Liver (tissue), 3 donors: ENCODE data around the gene IL12RB1.

ENCODE experiments used
- JUND ChIP-seq, 2 donors: IDR thresholded peaks; 2 replicates each; pipeline ENCODE4 v1.6.1; 2016; ENCODE audit warnings: antibody characterized with exemption in 2 of 2
- NR2F2 ChIP-seq: IDR thresholded peaks from 2 replicates; pipeline ENCODE4 v1.6.1; 2016; ENCODE audit warnings: antibody characterized with exemption
- RAD21 ChIP-seq, 2 donors: IDR thresholded peaks; 2 replicates each; pipeline ENCODE4 v1.6.1; 2016; ENCODE audit warnings: antibody characterized with exemption in 2 of 2, mild to moderate bottlenecking in 2 of 2
- TAF1 ChIP-seq: conservative IDR thresholded peaks from 2 replicates; pipeline ENCODE4 v1.6.1; 2016; ENCODE audit warnings: antibody characterized with exemption, mild to moderate bottlenecking
- YY1 ChIP-seq: IDR thresholded peaks from 2 replicates; pipeline ENCODE4 v1.6.1; 2016; ENCODE audit warnings: antibody characterized with exemption, mild to moderate bottlenecking
- TF ChIP-seq, protein P1 (sequence below): fragments of 150-350 bp; IDR thresholded peaks from 2 replicates; pipeline ENCODE4 v1.5.1; 2017; ENCODE audit warnings: improper control_type of control experiment, low read depth, low read length; ENCODE audit not compliant: missing input control
- TF ChIP-seq, protein P2 (sequence below): IDR thresholded peaks from 2 replicates; pipeline ENCODE4 v1.6.1; 2016; ENCODE audit warnings: antibody characterized with exemption, mild to moderate bottlenecking
- TF ChIP-seq, protein P3 (sequence below): IDR thresholded peaks from 2 replicates; pipeline ENCODE4 v1.6.1; 2016; ENCODE audit warnings: antibody characterized with exemption
- donor health status: healthy.
- donor health status: healthy.

DNA sequence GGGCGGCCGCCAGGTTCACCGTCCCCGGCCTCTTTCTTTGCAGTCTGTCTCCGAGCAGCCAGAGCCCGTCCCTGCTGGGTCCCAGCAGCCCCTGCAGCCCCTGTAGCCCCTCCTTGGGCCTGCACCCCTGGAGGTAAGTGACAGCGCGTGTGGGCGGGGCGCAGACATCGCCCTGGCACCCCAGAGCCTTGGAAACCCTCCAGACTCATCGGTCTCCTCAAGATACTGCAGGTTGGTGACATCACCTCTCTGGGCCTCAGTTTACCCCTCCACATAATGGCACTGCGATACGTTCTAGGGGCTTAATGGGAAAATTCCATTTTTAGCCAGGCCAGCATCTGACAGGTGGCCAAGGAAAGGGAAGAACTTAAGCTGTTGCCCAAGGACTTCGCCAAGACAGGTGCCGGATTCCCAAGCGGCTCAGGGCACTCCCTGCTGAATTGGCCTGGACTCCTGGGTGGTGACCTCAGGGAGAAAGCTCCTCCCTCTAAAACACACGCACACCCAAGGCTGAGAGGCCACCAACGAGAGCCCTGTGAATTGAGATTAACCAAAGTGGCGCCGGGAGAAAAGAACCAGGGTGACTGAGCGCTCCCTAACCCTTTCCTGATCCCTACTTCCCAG, 24.0 kb upstream of the IL12RB1 start:
- TF ChIP-seq, protein P1, sequence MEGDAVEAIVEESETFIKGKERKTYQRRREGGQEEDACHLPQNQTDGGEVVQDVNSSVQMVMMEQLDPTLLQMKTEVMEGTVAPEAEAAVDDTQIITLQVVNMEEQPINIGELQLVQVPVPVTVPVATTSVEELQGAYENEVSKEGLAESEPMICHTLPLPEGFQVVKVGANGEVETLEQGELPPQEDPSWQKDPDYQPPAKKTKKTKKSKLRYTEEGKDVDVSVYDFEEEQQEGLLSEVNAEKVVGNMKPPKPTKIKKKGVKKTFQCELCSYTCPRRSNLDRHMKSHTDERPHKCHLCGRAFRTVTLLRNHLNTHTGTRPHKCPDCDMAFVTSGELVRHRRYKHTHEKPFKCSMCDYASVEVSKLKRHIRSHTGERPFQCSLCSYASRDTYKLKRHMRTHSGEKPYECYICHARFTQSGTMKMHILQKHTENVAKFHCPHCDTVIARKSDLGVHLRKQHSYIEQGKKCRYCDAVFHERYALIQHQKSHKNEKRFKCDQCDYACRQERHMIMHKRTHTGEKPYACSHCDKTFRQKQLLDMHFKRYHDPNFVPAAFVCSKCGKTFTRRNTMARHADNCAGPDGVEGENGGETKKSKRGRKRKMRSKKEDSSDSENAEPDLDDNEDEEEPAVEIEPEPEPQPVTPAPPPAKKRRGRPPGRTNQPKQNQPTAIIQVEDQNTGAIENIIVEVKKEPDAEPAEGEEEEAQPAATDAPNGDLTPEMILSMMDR = no peak
- no peak for TF ChIP-seq NR2F2
- TF ChIP-seq, protein P2, sequence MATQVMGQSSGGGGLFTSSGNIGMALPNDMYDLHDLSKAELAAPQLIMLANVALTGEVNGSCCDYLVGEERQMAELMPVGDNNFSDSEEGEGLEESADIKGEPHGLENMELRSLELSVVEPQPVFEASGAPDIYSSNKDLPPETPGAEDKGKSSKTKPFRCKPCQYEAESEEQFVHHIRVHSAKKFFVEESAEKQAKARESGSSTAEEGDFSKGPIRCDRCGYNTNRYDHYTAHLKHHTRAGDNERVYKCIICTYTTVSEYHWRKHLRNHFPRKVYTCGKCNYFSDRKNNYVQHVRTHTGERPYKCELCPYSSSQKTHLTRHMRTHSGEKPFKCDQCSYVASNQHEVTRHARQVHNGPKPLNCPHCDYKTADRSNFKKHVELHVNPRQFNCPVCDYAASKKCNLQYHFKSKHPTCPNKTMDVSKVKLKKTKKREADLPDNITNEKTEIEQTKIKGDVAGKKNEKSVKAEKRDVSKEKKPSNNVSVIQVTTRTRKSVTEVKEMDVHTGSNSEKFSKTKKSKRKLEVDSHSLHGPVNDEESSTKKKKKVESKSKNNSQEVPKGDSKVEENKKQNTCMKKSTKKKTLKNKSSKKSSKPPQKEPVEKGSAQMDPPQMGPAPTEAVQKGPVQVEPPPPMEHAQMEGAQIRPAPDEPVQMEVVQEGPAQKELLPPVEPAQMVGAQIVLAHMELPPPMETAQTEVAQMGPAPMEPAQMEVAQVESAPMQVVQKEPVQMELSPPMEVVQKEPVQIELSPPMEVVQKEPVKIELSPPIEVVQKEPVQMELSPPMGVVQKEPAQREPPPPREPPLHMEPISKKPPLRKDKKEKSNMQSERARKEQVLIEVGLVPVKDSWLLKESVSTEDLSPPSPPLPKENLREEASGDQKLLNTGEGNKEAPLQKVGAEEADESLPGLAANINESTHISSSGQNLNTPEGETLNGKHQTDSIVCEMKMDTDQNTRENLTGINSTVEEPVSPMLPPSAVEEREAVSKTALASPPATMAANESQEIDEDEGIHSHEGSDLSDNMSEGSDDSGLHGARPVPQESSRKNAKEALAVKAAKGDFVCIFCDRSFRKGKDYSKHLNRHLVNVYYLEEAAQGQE = no peak
- TF ChIP-seq, protein P3, sequence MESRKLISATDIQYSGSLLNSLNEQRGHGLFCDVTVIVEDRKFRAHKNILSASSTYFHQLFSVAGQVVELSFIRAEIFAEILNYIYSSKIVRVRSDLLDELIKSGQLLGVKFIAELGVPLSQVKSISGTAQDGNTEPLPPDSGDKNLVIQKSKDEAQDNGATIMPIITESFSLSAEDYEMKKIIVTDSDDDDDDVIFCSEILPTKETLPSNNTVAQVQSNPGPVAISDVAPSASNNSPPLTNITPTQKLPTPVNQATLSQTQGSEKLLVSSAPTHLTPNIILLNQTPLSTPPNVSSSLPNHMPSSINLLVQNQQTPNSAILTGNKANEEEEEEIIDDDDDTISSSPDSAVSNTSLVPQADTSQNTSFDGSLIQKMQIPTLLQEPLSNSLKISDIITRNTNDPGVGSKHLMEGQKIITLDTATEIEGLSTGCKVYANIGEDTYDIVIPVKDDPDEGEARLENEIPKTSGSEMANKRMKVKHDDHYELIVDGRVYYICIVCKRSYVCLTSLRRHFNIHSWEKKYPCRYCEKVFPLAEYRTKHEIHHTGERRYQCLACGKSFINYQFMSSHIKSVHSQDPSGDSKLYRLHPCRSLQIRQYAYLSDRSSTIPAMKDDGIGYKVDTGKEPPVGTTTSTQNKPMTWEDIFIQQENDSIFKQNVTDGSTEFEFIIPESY = no peak
- no peak for TF ChIP-seq RAD21 (IDR thresholded peaks at IDR 0.05)
- no peak for TF ChIP-seq TAF1
- no peak for TF ChIP-seq YY1
- TF ChIP-seq JUND (IDR thresholded peaks at IDR 0.05) = no peak
